Panc1 (cell line): ENCODE data around the gene BOK. TPM values are rescaled to one million over a fixed set of nuclear protein-coding genes. Genes with fewer than 3 reads are reported as not detected.
"Not testable (repeated sequence)": the region's sequence is repeated elsewhere in the genome, so short reads cannot be mapped to it uniquely, and the experiment has no call there.

Experiments
- ATAC-seq: fragments of 200-7000 bp; cut with Tn5 transposase; 2 replicates; pipeline ENCODE4 v1.9.1; 2020; ENCODE audit warnings: mild to moderate bottlenecking, moderate library complexity
- BruUV-seq: library from RNA; stranded (reverse); fragments of 400-500 nt; replicated peaks from 2 replicates; lab custom pipeline; 2021; lab: Mats Ljungman, UMichigan
- CTCF ChIA-PET: fragments of 300-600 bp; sonication (Branson Sonifier 250); formaldehyde crosslinking; loops from one replicate; lab custom pipeline; 2022; ENCODE audit warnings: antibody characterized with exemption; lab: Charles Lee
- POLR2A ChIA-PET: fragments of 300-600 bp; sonication (Branson Sonifier 250); formaldehyde crosslinking; loops from one replicate; lab custom pipeline; 2022; ENCODE audit warnings: antibody characterized with exemption; lab: Charles Lee
- DNase-seq: peaks from one replicate; pipeline ENCODE4 v3.0.0-alpha.2; 2010; ENCODE audit warnings: low read depth, low spot score
- H3K27ac ChIP-seq: 2 replicates; pipeline ENCODE4 v1.5.1; 2011; ENCODE audit warnings: mild to moderate bottlenecking, low read length, inconsistent platforms
- H3K27me3 ChIP-seq: fragments of 200-500 bp; sonication (Bioruptor generic); 2 replicates; pipeline ENCODE4 v1.6.0; 2014; ENCODE audit warnings: low read length, inconsistent platforms; ENCODE audit not compliant: control insufficient read depth, insufficient read depth
- H3K36me3 ChIP-seq: fragments of 200-500 bp; sonication (Bioruptor generic); 2 replicates; pipeline ENCODE4 v1.5.1; 2014; ENCODE audit warnings: inconsistent platforms, mild to moderate bottlenecking, low read length, moderate library complexity; ENCODE audit not compliant: control insufficient read depth, insufficient read depth
- H3K4me1 ChIP-seq: 2 replicates; pipeline ENCODE4 v1.5.1; 2011; ENCODE audit warnings: inconsistent platforms, mild to moderate bottlenecking, low read length, moderate library complexity; ENCODE audit not compliant: control insufficient read depth, insufficient read depth
- H3K4me3 ChIP-seq, 2 experiments: 2 replicates each; pipeline ENCODE4 v1.5.1; 2011 to 2012; ENCODE audit warnings: low read depth in 2 of 2, low read length in 2 of 2, mild to moderate bottlenecking in 2 of 2, inconsistent platforms in 1 of 2, moderate library complexity in 1 of 2
- H3K9me3 ChIP-seq: fragments of 200-500 bp; sonication (Bioruptor generic); 2 replicates; pipeline ENCODE4 v1.5.1; 2014; ENCODE audit warnings: low read depth, mild to moderate bottlenecking, inconsistent platforms, low read length, moderate library complexity; ENCODE audit not compliant: control insufficient read depth, insufficient read depth
- CTCF ChIP-seq: fragments of 450-650 bp; IDR thresholded peaks from 2 replicates; pipeline ENCODE4 v1.5.1; 2017; ENCODE audit warnings: mild to moderate bottlenecking
- POLR2AphosphoS5 ChIP-seq: IDR thresholded peaks from 2 replicates; pipeline ENCODE4 v1.6.1; 2012; ENCODE audit warnings: mild to moderate bottlenecking, low read depth, low read length, moderate library complexity
- REST ChIP-seq, 2 experiments: IDR thresholded peaks; 2 replicates each; pipeline ENCODE4 v1.6.1; 2011 to 2012; ENCODE audit warnings: low read depth in 2 of 2, control low read depth in 1 of 2, low read length in 1 of 2, mild to moderate bottlenecking in 1 of 2, moderate library complexity in 1 of 2; ENCODE audit not compliant: insufficient read depth in 1 of 2
- SIN3A ChIP-seq: IDR thresholded peaks from 2 replicates; pipeline ENCODE4 v1.6.1; 2012; ENCODE audit warnings: low read depth, mild to moderate bottlenecking, low read length, moderate library complexity, borderline replicate concordance; ENCODE audit not compliant: insufficient read depth
- TCF7L2 ChIP-seq: IDR thresholded peaks from 2 replicates; pipeline ENCODE4 v1.6.1; 2011; ENCODE audit warnings: mild to moderate bottlenecking, low read depth, low read length, inconsistent platforms
- in situ Hi-C: cut with HindIII; loops from 2 replicates; pipeline ENCODE4 v1.10.0; 2016; ENCODE audit warnings: low sequenced_read_pairs, low pct_unique_long_range_greater_than_20kb
- intact Hi-C: fragments of 100-400 bp; cut with micrococcal nuclease; formaldehyde crosslinking; loops from one replicate; pipeline ENCODE4 v1.10.0; 2022; ENCODE audit not compliant: unreplicated experiment
- total RNA-seq: library from RNA; stranded (reverse); gene quantifications from one replicate; pipeline ENCODE4 v1.2.1, GENCODE V29; 2021; ENCODE audit not compliant: unreplicated experiment

BOK gene
- total RNA-seq, 1 experiment from 2014 or later, result 39.1 TPM

GRCh38 chr2:241566468-241566867 is 7.9 kb downstream of the BOK start:
- TF ChIP-seq REST (IDR thresholded peaks at IDR 0.05; ENCODE audit: insufficient read depth in 1 of 2, low read depth in 2 of 2, low read length in 1 of 2) (no peak), CTCF (no peak), POLR2AphosphoS5 (no peak), SIN3A (no peak), TCF7L2 (no peak)
- Histone ChIP-seq H3K27me3 (no peaks in the 10 kb centered on the region), H3K27ac (no peak overlapping the region), H3K36me3 (no peaks in the 10 kb centered on the region), H3K9me3 (no peaks in the 10 kb centered on the region), H3K4me1 (peaks cover 22% of the 10 kb centered on the region), H3K4me3 (no peak overlapping the region)
- BruUV-seq, result no TSS peak
- in situ Hi-C loops, result no loop called here
- ATAC-seq, result no peak
- CTCF ChIA-PET, result no interaction called here
- intact Hi-C loops, result no loop called here
- POLR2A ChIA-PET, result no interaction called here
- DNase-seq, result no peak

- H3K27ac ChIP-seq, H3K4me3 ChIP-seq, intact Hi-C loops, POLR2A ChIA-PET, BruUV-seq, ATAC-seq, H3K9me3 ChIP-seq, H3K36me3 ChIP-seq, H3K27me3 ChIP-seq, CTCF ChIA-PET, DNase-seq, in situ Hi-C loops: not testable (repeated sequence)
- peaks cover 18% of the 10 kb centered on the region for H3K4me1 ChIP-seq
Measured at GRCh38 chr2:241567266-241567665, 8.7 kb downstream of the BOK start.

GRCh38 chr2:241567776-241568175 is 9.2 kb downstream of the BOK start:
- ATAC-seq, result no peak
- Histone ChIP-seq H3K4me1 (peaks cover 18% of the 10 kb centered on the region), H3K9me3 (no peaks in the 10 kb centered on the region), H3K27ac (no peak overlapping the region), H3K4me3 (no peak overlapping the region), H3K27me3 (no peaks in the 10 kb centered on the region), H3K36me3 (no peaks in the 10 kb centered on the region)
- POLR2A ChIA-PET, result no interaction called here
- intact Hi-C loops (no loop called here), in situ Hi-C loops (no loop called here)
- CTCF ChIA-PET, result no interaction called here
- BruUV-seq, result no TSS peak
- DNase-seq, result no peak
- no peak for TF ChIP-seq POLR2AphosphoS5
- no peak for TF ChIP-seq SIN3A
- TF ChIP-seq TCF7L2, result no peak
- TF ChIP-seq CTCF, result no peak
- no peak for TF ChIP-seq REST (IDR thresholded peaks at IDR 0.05; ENCODE audit: insufficient read depth in 1 of 2, low read depth in 2 of 2, low read length in 1 of 2)
